HepG2 (cell line): ENCODE results near the gene SLC38A8.

ENCODE experiments used
- ESRRA ChIP-seq: sonication (generic); formaldehyde crosslinking; IDR thresholded peaks from 2 replicates; pipeline ENCODE4 v1.5.1; 2020; ENCODE audit warnings: mild to moderate bottlenecking, low read depth, missing genetic modification reagents
- FOSL2 ChIP-seq: sonication (generic); formaldehyde crosslinking; IDR thresholded peaks from 2 replicates; pipeline ENCODE4 v1.4.0; 2020; ENCODE audit warnings: missing genetic modification reagents
- MAFF ChIP-seq: IDR thresholded peaks from 2 replicates; pipeline ENCODE4 v1.6.1; 2011; ENCODE audit warnings: low read depth, low read length, improper control_type of control experiment
- RAD21 ChIP-seq: fragments of 450-650 bp; formaldehyde crosslinking; IDR thresholded peaks from 2 replicates; pipeline ENCODE4 v1.5.0; 2020; ENCODE audit warnings: mild to moderate bottlenecking
- TAF1 ChIP-seq: sonication (generic); formaldehyde crosslinking; IDR thresholded peaks from 2 replicates; pipeline ENCODE4 v1.4.0; 2020; ENCODE audit warnings: missing genetic modification reagents
- UBTF ChIP-seq: sonication (generic); formaldehyde crosslinking; IDR thresholded peaks from 2 replicates; pipeline ENCODE4 v1.4.0; 2020; ENCODE audit warnings: mild to moderate bottlenecking, missing genetic modification reagents
- ZKSCAN1 ChIP-seq: fragments of 150-350 bp; IDR thresholded peaks from 2 replicates; pipeline ENCODE4 v1.6.1; 2014; ENCODE audit warnings: low read length
- TF ChIP-seq, protein P1 (sequence below): sonication (generic); formaldehyde crosslinking; IDR thresholded peaks from 2 replicates; pipeline ENCODE4; 2020; ENCODE audit warnings: missing genetic modification reagents, mild to moderate bottlenecking, borderline replicate concordance
- TF ChIP-seq, protein P2 (sequence below): sonication (generic); formaldehyde crosslinking; IDR thresholded peaks from 2 replicates; pipeline ENCODE4 v1.5.0; 2020; ENCODE audit warnings: mild to moderate bottlenecking, missing genetic modification reagents, moderate library complexity
- TF ChIP-seq, protein P3 (sequence below), 2 experiments: IDR thresholded peaks; 2 replicates each; pipeline ENCODE4 v1.6.1; 2011 to 2012; ENCODE audit warnings: low read length in 2 of 2, borderline replicate concordance in 1 of 2, low read depth in 1 of 2, mild to moderate bottlenecking in 1 of 2, moderate library complexity in 1 of 2
- TF ChIP-seq, protein P4 (sequence below): sonication (generic); formaldehyde crosslinking; IDR thresholded peaks from 2 replicates; pipeline ENCODE4 v1.9.0; 2022; ENCODE audit warnings: missing genetic modification reagents, mild to moderate bottlenecking, borderline replicate concordance
- TF ChIP-seq, protein P5 (sequence below): sonication (generic); formaldehyde crosslinking; IDR thresholded peaks from 2 replicates; pipeline ENCODE4 v1.4.0; 2020; ENCODE audit warnings: missing genetic modification reagents

DNA sequence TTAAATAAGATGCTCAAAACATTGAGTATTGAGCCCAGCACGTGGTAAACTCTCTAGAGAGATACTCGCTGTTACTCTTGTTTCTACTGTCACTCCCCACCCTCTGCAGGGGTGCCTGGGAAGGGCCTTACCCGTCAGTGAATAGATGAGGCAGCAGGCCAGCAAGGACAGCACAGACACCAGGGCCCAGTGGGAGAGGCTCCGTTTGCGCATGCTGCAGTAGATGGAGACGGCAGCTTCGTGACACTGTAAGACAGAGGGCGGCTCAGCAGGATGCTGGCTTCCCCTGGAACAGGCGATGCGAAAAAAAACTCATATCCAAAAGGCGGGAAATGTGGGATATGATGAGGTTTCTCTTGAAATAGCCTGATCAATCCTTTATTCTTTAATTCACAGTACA lies 20.0 kb downstream of the SLC38A8 start:
- TF ChIP-seq MAFF (no peak), ESRRA (no peak), ZKSCAN1 (no peak), UBTF (no peak), FOSL2 (CRISPR knock-in tag) (no peak), RAD21 (CRISPR knock-in tag) (no peak), TAF1 (CRISPR knock-in tag) (no peak)
- TF ChIP-seq, protein P1, sequence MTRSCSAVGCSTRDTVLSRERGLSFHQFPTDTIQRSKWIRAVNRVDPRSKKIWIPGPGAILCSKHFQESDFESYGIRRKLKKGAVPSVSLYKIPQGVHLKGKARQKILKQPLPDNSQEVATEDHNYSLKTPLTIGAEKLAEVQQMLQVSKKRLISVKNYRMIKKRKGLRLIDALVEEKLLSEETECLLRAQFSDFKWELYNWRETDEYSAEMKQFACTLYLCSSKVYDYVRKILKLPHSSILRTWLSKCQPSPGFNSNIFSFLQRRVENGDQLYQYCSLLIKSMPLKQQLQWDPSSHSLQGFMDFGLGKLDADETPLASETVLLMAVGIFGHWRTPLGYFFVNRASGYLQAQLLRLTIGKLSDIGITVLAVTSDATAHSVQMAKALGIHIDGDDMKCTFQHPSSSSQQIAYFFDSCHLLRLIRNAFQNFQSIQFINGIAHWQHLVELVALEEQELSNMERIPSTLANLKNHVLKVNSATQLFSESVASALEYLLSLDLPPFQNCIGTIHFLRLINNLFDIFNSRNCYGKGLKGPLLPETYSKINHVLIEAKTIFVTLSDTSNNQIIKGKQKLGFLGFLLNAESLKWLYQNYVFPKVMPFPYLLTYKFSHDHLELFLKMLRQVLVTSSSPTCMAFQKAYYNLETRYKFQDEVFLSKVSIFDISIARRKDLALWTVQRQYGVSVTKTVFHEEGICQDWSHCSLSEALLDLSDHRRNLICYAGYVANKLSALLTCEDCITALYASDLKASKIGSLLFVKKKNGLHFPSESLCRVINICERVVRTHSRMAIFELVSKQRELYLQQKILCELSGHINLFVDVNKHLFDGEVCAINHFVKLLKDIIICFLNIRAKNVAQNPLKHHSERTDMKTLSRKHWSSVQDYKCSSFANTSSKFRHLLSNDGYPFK (CRISPR knock-in tag) = no peak
- TF ChIP-seq, protein P2, sequence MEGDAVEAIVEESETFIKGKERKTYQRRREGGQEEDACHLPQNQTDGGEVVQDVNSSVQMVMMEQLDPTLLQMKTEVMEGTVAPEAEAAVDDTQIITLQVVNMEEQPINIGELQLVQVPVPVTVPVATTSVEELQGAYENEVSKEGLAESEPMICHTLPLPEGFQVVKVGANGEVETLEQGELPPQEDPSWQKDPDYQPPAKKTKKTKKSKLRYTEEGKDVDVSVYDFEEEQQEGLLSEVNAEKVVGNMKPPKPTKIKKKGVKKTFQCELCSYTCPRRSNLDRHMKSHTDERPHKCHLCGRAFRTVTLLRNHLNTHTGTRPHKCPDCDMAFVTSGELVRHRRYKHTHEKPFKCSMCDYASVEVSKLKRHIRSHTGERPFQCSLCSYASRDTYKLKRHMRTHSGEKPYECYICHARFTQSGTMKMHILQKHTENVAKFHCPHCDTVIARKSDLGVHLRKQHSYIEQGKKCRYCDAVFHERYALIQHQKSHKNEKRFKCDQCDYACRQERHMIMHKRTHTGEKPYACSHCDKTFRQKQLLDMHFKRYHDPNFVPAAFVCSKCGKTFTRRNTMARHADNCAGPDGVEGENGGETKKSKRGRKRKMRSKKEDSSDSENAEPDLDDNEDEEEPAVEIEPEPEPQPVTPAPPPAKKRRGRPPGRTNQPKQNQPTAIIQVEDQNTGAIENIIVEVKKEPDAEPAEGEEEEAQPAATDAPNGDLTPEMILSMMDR = no peak
- TF ChIP-seq, protein P3, sequence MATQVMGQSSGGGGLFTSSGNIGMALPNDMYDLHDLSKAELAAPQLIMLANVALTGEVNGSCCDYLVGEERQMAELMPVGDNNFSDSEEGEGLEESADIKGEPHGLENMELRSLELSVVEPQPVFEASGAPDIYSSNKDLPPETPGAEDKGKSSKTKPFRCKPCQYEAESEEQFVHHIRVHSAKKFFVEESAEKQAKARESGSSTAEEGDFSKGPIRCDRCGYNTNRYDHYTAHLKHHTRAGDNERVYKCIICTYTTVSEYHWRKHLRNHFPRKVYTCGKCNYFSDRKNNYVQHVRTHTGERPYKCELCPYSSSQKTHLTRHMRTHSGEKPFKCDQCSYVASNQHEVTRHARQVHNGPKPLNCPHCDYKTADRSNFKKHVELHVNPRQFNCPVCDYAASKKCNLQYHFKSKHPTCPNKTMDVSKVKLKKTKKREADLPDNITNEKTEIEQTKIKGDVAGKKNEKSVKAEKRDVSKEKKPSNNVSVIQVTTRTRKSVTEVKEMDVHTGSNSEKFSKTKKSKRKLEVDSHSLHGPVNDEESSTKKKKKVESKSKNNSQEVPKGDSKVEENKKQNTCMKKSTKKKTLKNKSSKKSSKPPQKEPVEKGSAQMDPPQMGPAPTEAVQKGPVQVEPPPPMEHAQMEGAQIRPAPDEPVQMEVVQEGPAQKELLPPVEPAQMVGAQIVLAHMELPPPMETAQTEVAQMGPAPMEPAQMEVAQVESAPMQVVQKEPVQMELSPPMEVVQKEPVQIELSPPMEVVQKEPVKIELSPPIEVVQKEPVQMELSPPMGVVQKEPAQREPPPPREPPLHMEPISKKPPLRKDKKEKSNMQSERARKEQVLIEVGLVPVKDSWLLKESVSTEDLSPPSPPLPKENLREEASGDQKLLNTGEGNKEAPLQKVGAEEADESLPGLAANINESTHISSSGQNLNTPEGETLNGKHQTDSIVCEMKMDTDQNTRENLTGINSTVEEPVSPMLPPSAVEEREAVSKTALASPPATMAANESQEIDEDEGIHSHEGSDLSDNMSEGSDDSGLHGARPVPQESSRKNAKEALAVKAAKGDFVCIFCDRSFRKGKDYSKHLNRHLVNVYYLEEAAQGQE (IDR thresholded peaks at IDR 0.05; ENCODE audit: borderline replicate concordance in 1 of 2, low read depth in 1 of 2, low read length in 2 of 2) = no peak
- TF ChIP-seq, protein P4, sequence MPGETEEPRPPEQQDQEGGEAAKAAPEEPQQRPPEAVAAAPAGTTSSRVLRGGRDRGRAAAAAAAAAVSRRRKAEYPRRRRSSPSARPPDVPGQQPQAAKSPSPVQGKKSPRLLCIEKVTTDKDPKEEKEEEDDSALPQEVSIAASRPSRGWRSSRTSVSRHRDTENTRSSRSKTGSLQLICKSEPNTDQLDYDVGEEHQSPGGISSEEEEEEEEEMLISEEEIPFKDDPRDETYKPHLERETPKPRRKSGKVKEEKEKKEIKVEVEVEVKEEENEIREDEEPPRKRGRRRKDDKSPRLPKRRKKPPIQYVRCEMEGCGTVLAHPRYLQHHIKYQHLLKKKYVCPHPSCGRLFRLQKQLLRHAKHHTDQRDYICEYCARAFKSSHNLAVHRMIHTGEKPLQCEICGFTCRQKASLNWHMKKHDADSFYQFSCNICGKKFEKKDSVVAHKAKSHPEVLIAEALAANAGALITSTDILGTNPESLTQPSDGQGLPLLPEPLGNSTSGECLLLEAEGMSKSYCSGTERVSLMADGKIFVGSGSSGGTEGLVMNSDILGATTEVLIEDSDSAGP (CRISPR knock-in tag) = no peak
- TF ChIP-seq, protein P5, sequence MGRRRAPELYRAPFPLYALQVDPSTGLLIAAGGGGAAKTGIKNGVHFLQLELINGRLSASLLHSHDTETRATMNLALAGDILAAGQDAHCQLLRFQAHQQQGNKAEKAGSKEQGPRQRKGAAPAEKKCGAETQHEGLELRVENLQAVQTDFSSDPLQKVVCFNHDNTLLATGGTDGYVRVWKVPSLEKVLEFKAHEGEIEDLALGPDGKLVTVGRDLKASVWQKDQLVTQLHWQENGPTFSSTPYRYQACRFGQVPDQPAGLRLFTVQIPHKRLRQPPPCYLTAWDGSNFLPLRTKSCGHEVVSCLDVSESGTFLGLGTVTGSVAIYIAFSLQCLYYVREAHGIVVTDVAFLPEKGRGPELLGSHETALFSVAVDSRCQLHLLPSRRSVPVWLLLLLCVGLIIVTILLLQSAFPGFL = no peak
